Activated naive CD4-positive, alpha-beta T cell treated with anti-CD3 and anti-CD28 coated beads, Interleukin-2, amount 50 U/mL, for 24 hours (primary cell): ENCODE results near the gene BLNK.

ENCODE experiments used
- H3K27ac Mint-ChIP-seq: one replicate; pipeline ENCODE4 v1.8.0; 2021; ENCODE audit warnings: mild to moderate bottlenecking, mixed read lengths
- H3K27me3 Mint-ChIP-seq: one replicate; pipeline ENCODE4 v1.8.0; 2021; ENCODE audit warnings: mixed read lengths
- H3K36me3 Mint-ChIP-seq: one replicate; pipeline ENCODE4 v1.8.0; 2021; ENCODE audit warnings: mixed read lengths
- H3K4me1 Mint-ChIP-seq: one replicate; pipeline ENCODE4 v1.8.0; 2021; ENCODE audit warnings: mixed read lengths
- H3K4me3 Mint-ChIP-seq: one replicate; pipeline ENCODE4 v1.8.0; 2021; ENCODE audit warnings: mild to moderate bottlenecking, mixed read lengths
- H3K9me3 Mint-ChIP-seq: one replicate; pipeline ENCODE4 v1.8.0; 2021; ENCODE audit warnings: mixed read lengths

The BLNK gene

GRCh38 chr10:96255549-96256333, 15.6 kb downstream of the BLNK start:
- no peaks in the 10 kb centered on the region for H3K4me1 Mint-ChIP-seq
- H3K9me3 Mint-ChIP-seq: no peaks in the 10 kb centered on the region
- no peaks in the 10 kb centered on the region for H3K36me3 Mint-ChIP-seq
- no peak overlapping the region for H3K27ac Mint-ChIP-seq
- H3K27me3 Mint-ChIP-seq: no peaks in the 10 kb centered on the region
- no peak overlapping the region for H3K4me3 Mint-ChIP-seq

- Mint-ChIP-seq H3K27ac (no peak overlapping the region), H3K36me3 (no peaks in the 10 kb centered on the region), H3K4me3 (no peak overlapping the region), H3K4me1 (no peaks in the 10 kb centered on the region), H3K27me3 (no peaks in the 10 kb centered on the region), H3K9me3 (no peaks in the 10 kb centered on the region)
These were observed 16.4 kb downstream of the BLNK start for GRCh38 chr10:96254976-96255375.

DNA sequence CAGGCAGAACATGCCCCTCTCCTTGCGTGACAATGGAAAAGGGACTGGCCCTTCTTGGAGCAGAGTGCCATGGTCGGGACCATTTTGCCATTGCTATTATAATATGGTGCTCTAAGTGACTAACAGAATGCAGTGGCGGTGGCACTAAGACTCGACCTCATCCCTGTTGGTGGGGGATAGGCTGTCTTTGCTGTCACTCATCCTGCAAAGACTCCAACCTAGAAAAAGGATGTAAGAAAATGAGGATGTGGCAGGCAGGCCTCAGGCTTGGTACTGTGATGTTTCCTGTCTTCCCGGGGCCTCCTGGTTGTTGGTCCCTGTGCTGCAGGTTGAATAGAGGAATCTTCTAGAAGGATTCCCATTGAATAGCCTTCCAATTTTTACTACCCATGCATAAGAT, 18.6 kb downstream of the BLNK start:
- no peaks in the 10 kb centered on the region for H3K36me3 Mint-ChIP-seq
- no peak overlapping the region for H3K4me3 Mint-ChIP-seq
- H3K9me3 Mint-ChIP-seq: no peaks in the 10 kb centered on the region
- H3K4me1 Mint-ChIP-seq: no peaks in the 10 kb centered on the region
- peaks cover 1% of the 10 kb centered on the region for H3K27me3 Mint-ChIP-seq
- no peak overlapping the region for H3K27ac Mint-ChIP-seq

- no peaks in the 10 kb centered on the region for H3K4me1 Mint-ChIP-seq
- peaks cover 1% of the 10 kb centered on the region for H3K27me3 Mint-ChIP-seq
- H3K27ac Mint-ChIP-seq: no peak overlapping the region
- H3K4me3 Mint-ChIP-seq: no peak overlapping the region
- no peaks in the 10 kb centered on the region for H3K36me3 Mint-ChIP-seq
- H3K9me3 Mint-ChIP-seq: no peaks in the 10 kb centered on the region
These were observed 21.0 kb downstream of the BLNK start for GRCh38 chr10:96250349-96250748.

DNA sequence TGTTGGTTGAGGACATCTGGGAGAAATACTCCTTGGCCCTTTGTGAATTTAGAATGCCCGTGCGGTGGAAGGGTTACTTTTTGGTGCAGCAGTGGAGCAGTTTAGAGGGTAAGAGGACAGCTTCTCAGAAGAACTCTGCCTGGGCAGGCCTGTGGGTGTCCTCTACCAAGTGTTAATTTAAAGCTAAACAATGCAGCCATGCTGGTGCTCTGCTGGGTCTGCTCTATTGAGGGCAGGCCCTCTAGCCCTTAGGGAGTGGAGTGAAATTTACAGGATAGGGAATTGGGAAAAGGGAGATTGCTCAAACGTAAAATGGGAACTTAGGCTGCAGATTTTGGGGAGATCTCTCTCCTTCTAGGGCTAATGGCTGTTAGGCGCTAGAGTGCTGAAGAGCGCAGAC, 22.1 kb downstream of the BLNK start:
- no peaks in the 10 kb centered on the region for H3K4me1 Mint-ChIP-seq
- peaks cover 1% of the 10 kb centered on the region for H3K27me3 Mint-ChIP-seq
- no peak overlapping the region for H3K27ac Mint-ChIP-seq
- H3K9me3 Mint-ChIP-seq: no peaks in the 10 kb centered on the region
- no peak overlapping the region for H3K4me3 Mint-ChIP-seq
- H3K36me3 Mint-ChIP-seq: no peaks in the 10 kb centered on the region

GRCh38 chr10:96244354-96244753, 27.0 kb downstream of the BLNK start:
- H3K9me3 Mint-ChIP-seq: no peaks in the 10 kb centered on the region
- peaks cover 1% of the 10 kb centered on the region for H3K27me3 Mint-ChIP-seq
- no peaks in the 10 kb centered on the region for H3K4me1 Mint-ChIP-seq
- no peaks in the 10 kb centered on the region for H3K36me3 Mint-ChIP-seq
- H3K4me3 Mint-ChIP-seq: no peak overlapping the region
- no peak overlapping the region for H3K27ac Mint-ChIP-seq

GRCh38 chr10:96243296-96243695, 28.1 kb downstream of the BLNK start:
- no peak overlapping the region for H3K27ac Mint-ChIP-seq
- no peaks in the 10 kb centered on the region for H3K4me1 Mint-ChIP-seq
- H3K9me3 Mint-ChIP-seq: no peaks in the 10 kb centered on the region
- H3K36me3 Mint-ChIP-seq: no peaks in the 10 kb centered on the region
- no peaks in the 10 kb centered on the region for H3K27me3 Mint-ChIP-seq
- no peak overlapping the region for H3K4me3 Mint-ChIP-seq

GRCh38 chr10:96242822-96243221, 28.5 kb downstream of the BLNK start:
- Mint-ChIP-seq H3K27ac (no peak overlapping the region), H3K4me1 (no peaks in the 10 kb centered on the region), H3K36me3 (no peaks in the 10 kb centered on the region), H3K4me3 (no peak overlapping the region), H3K27me3 (no peaks in the 10 kb centered on the region), H3K9me3 (no peaks in the 10 kb centered on the region)

DNA sequence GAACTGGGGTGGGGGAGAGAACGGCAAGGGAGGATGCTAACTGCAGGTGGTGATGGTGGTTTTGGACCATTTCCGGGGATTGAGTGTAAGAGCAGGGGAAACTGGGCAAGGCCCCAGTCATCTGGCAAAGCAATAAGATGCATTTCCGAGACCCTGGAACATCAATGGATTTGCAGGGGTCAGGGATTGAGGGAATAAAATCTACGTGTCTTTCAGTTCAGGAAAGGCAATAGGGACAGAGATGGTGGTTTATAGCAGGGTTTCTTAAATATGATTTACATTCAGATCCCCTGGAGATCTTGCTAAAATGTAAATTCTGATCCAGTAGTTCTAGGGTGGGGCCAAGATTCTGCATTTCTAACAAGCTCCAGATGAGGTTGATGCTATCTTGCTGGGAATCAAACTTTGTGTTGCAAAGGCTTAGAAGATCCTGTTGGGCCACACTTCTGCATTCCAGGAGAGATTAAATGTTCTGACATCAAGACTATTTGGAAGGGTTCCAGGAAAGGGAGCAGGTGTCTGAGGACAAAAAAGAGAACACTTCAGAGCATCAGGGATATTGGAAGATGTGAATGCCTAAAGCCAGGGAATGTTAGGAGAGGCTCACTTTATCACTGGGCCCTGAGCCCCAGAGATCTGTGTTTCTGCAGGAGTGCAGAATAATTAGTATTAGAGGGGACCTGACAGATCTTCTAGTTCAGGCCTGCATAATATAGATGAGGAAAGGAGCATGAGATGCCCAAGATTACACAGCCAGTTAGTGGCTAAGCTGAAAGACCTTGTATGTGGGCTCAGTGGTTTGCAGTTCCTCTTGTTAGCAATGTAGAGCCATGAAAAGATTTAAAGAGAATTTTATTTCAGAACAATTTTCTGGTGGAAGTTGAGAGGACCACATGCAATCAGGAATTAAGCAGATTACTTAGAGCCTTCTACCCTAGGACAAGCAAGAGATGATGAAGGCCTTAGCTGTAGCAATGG, 32.4 kb downstream of the BLNK start:
- Mint-ChIP-seq H3K36me3 (no peaks in the 10 kb centered on the region), H3K27me3 (no peaks in the 10 kb centered on the region), H3K4me1 (no peaks in the 10 kb centered on the region), H3K9me3 (no peaks in the 10 kb centered on the region), H3K4me3 (no peak overlapping the region), H3K27ac (no peak overlapping the region)

- Mint-ChIP-seq H3K9me3 (no peaks in the 10 kb centered on the region), H3K27ac (no peak overlapping the region), H3K4me3 (no peak overlapping the region), H3K36me3 (no peaks in the 10 kb centered on the region), H3K27me3 (no peaks in the 10 kb centered on the region), H3K4me1 (no peaks in the 10 kb centered on the region)
These were observed 34.5 kb downstream of the BLNK start for GRCh38 chr10:96236876-96237275.

DNA sequence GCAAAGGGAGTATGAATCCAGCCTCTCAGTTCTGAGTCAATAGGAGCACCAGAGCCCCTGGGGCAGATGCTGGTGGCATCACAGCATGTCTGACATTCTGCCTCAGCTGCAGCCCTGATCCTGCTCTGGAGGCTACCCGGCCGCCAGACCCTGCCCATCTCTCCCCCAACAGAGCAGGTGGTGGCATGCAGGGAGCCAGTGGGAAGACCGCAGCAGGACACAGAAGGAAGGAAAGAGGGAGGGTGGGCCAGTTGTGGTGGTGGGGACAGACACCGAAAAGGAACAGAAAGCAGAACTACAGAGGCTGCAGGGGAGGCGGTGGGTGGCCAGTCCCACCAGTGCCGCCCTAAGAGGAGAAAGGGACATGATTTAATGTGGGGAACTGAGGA, 35.3 kb downstream of the BLNK start:
- Mint-ChIP-seq H3K36me3 (no peaks in the 10 kb centered on the region), H3K4me3 (no peak overlapping the region), H3K27me3 (no peaks in the 10 kb centered on the region), H3K27ac (no peak overlapping the region), H3K9me3 (no peaks in the 10 kb centered on the region), H3K4me1 (no peaks in the 10 kb centered on the region)

GRCh38 chr10:96235326-96236089, 35.9 kb downstream of the BLNK start:
- Mint-ChIP-seq H3K27me3 (no peaks in the 10 kb centered on the region), H3K4me3 (no peak overlapping the region), H3K36me3 (no peaks in the 10 kb centered on the region), H3K4me1 (no peaks in the 10 kb centered on the region), H3K9me3 (no peaks in the 10 kb centered on the region), H3K27ac (no peak overlapping the region)

- H3K27ac Mint-ChIP-seq: no peak overlapping the region
- H3K36me3 Mint-ChIP-seq: no peaks in the 10 kb centered on the region
- no peak overlapping the region for H3K4me3 Mint-ChIP-seq
- no peaks in the 10 kb centered on the region for H3K9me3 Mint-ChIP-seq
- no peaks in the 10 kb centered on the region for H3K27me3 Mint-ChIP-seq
- H3K4me1 Mint-ChIP-seq: peaks cover 4% of the 10 kb centered on the region
These were observed 37.4 kb downstream of the BLNK start for GRCh38 chr10:96233959-96234358.

DNA sequence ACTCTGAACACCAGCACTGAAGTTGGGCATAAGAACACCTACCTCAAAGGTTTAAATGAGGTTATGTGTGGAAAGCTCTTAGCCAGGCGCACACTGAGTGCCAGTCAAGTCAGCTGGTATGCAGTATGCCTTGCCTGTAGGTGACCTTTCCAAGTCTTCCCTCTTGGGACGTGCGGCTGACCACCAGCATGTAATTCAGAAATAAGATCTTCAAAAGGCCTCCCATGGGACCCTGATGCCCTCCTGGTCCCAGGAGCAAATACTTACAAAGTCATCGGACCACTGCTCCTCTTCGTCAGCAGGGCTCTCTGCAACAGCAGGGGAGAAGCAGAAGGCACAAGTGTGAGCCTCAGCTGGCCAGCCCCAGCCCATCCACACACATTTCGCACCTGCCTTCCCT, 40.8 kb downstream of the BLNK start:
- H3K4me1 Mint-ChIP-seq: peaks cover 4% of the 10 kb centered on the region
- H3K9me3 Mint-ChIP-seq: no peaks in the 10 kb centered on the region
- H3K36me3 Mint-ChIP-seq: no peaks in the 10 kb centered on the region
- H3K4me3 Mint-ChIP-seq: no peak overlapping the region
- no peaks in the 10 kb centered on the region for H3K27me3 Mint-ChIP-seq
- H3K27ac Mint-ChIP-seq: no peak overlapping the region

DNA sequence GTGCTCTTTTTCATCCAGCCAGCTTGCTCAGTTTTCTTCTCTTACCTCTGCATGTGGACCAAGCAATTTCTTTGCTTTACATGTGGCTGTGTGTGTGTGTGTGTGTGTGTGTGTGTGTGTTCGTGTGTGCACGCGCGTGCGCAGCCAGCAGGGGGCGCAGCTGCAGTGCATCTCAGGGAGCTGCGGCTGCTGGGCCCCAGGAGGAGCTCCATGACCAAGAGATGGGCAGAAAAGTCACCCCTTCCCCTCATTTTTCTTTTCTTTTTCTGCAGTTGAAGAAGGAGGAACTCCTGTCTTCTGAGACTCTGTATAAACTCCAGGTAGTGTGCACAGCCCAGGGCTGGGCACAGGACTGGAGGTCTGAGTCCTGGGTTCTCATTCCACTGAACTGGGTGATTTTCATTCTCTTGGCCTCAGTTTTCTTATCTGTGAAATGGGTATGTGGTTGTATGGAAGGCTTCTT, 41.8 kb downstream of the BLNK start:
- Mint-ChIP-seq H3K27me3 (no peaks in the 10 kb centered on the region), H3K4me1 (peaks cover 4% of the 10 kb centered on the region), H3K36me3 (no peaks in the 10 kb centered on the region), H3K4me3 (no peak overlapping the region), H3K9me3 (no peaks in the 10 kb centered on the region), H3K27ac (peak overlapping the region; percentile 10)
